Left kidney (tissue), 2 donors: ENCODE results near the gene KRT2. TPM values are rescaled to one million over a fixed set of nuclear protein-coding genes. Genes with fewer than 3 reads are reported as not detected.

Experiments used
- DNase-seq: peaks from one replicate; pipeline ENCODE4 v3.0.0-alpha.2; 2013
- polyA plus RNA-seq: library from polyadenylated mRNA; unstranded; fragments of 120-200 nt; gene quantifications from one replicate; pipeline ENCODE4 v1.2.1, GENCODE V29; 2013; ENCODE audit not compliant: insufficient read length

Gene KRT2
- polyA plus RNA-seq, 1 donor: not detected

- DNase-seq: no peak
Observed at GRCh38 chr12:52663420-52663819, 11.4 kb upstream of the KRT2 start.

GRCh38 chr12:52662918-52663229 is 10.9 kb upstream of the KRT2 start:
- DNase-seq: no peak

- no peak for DNase-seq
Observed at GRCh38 chr12:52662093-52662917, 10.3 kb upstream of the KRT2 start.

GRCh38 chr12:52661668-52662067 is 9.7 kb upstream of the KRT2 start:
- no peak for DNase-seq

- DNase-seq: no peak
Observed at GRCh38 chr12:52660934-52661499, 9.0 kb upstream of the KRT2 start.

- DNase-seq: no peak
Observed at GRCh38 chr12:52659951-52660350, 7.9 kb upstream of the KRT2 start.

- no peak for DNase-seq
Observed at GRCh38 chr12:52659395-52659794, 7.4 kb upstream of the KRT2 start.

- no peak for DNase-seq
Observed at GRCh38 chr12:52658196-52658595, 6.2 kb upstream of the KRT2 start.

- no peak for DNase-seq
Observed at GRCh38 chr12:52657250-52657902, 5.4 kb upstream of the KRT2 start.

- DNase-seq: no peak
Observed at GRCh38 chr12:52656616-52657015, 4.6 kb upstream of the KRT2 start.

- no peak for DNase-seq
Observed at GRCh38 chr12:52655720-52656124, 3.7 kb upstream of the KRT2 start.

- no peak for DNase-seq
Observed at GRCh38 chr12:52655251-52655650, 3.2 kb upstream of the KRT2 start.

GRCh38 chr12:52650520-52651081 is 1.4 kb downstream of the KRT2 start:
- peak; percentile 20 for DNase-seq

- DNase-seq: no peak
Observed at GRCh38 chr12:52649066-52649465, 2.9 kb downstream of the KRT2 start.

- DNase-seq: no peak
Observed at GRCh38 chr12:52648012-52648550, 3.9 kb downstream of the KRT2 start.

GRCh38 chr12:52647601-52648000 is 4.4 kb downstream of the KRT2 start:
- DNase-seq: no peak

- no peak for DNase-seq
Observed at GRCh38 chr12:52646613-52647012, 5.4 kb downstream of the KRT2 start.

GRCh38 chr12:52645982-52646381 is 6.0 kb downstream of the KRT2 start:
- no peak for DNase-seq

GRCh38 chr12:52645120-52645761 is 6.8 kb downstream of the KRT2 start:
- no peak for DNase-seq

GRCh38 chr12:52644078-52644415 is 8.0 kb downstream of the KRT2 start:
- no peak for DNase-seq

- no peak for DNase-seq
Observed at GRCh38 chr12:52643233-52644077, 8.6 kb downstream of the KRT2 start.

- DNase-seq: no peak
Observed at GRCh38 chr12:52641468-52641867, 10.5 kb downstream of the KRT2 start.
